Stimulated activated CD4-positive, alpha-beta T cell treated with anti-CD3 and anti-CD28 coated beads, Interleukin-12 subunit alpha, Interleukin-12 subunit beta, amount 100 ng/mL, for 24 hours (primary cell): ENCODE measurements around the gene PRUNE2.

Experiments used
- DNase-seq, 2 experiments: peaks; one replicate each; pipeline ENCODE4 v3.0.0-alpha.2; 2020; ENCODE audit warnings: low read depth in 2 of 2

The PRUNE2 gene

DNA sequence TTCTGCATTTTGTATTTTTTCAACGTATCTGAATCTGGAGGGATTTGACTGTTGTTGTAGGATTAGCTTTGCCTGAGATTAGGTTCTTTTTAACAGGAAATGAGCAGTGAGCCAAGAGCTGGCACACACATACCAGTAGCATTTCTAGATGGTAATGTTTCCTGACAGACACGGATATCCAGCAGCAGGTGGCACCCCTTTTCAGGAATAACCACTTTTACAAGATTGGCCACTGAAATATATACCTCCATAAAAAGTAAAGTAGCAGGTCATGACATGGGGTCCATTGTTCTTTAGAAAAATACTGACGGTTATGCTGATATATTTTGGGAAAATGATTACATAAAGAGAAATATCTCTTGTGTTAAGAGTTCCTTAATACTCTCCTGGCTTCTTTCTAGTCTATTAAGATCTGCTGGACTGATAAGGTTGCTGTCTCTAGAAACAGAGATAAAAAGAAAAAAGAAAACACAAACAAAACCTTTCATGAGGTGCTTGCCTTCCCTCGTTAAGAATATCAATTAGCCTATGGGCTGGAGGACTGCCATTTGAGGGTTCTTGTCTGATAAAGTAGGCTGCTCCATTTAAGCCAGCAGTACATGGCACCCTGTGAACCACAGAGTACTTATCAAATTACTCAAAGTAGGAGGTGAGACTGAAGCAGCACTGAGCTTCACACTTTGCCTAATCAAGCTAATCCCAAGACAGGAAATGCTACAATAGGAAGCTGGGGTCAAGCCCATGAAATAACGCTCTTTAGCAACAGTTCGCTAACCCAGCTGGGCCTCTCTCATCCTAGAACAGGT, 243.2 kb downstream of the PRUNE2 start:
- DNase-seq, result no peak

DNA sequence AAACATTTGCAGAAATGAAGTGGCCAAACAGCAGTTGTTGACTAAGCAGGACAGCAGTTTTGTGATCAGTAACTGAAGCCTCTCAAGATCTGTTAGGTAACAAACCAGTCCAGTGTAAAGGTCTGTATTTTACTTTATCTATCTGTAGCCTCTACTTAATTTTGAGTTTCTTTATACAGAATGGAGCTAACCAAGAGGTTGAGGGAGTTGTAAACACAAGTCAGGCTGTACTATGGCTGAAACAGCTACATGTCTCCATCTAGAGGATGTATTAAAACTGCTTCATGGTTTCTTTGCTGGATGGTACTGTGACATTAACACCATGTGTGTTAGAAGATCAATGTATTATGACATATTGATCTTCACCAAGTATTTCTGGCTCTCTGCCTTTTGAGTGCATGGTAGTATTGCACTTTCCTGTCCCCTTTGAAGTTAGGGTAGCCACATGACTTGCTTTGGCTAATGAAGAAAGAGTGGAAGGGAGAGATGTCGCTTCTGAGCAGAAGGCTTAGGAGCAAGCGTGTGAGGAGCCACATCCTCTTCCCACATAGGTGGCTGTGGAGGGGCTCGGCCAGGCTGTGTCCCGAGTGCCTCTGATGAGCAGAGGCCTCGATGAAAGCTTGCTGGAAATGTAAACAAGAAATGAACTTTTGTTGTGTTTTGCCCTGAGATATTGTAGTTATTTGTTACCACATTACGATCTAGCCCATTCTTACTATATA, 247.2 kb downstream of the PRUNE2 start:
- DNase-seq, result no peak

DNA sequence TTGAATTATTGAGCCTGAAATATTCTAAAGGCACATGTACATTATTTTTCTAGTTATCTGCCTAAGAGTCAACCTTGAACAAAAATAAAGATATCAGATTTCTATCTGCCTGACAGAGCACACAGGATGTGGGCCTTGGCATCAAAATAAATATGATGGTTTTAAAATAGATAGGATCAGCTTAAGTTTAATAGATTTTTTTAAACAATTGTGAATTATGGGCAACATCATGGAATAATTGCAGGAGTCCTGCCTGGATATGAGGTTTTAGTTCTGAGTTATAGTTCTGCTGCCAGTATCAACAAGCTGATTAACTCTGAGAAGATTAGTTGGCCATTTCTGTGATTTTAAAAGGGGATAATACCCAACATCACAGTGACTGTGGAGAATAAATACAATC, 248.6 kb downstream of the PRUNE2 start:
- DNase-seq, result no peak

DNA sequence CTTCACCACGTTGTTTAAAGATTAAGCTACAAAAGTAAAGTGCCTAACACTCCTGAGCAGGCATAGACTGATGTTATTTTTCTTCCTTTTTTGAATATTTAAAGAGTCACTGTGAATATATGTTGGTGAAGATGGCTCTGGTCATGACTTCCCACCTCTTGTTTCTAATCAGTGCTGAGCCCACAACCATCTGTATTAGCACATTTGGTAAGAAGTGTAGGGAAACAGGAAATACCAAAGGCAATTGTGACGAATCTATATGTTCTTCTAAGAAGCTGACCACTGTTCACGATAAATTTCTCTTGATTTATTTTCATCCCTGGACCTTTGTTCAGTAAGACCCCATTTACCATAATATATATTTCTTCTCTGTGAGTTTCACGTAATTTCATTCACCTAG, 249.9 kb downstream of the PRUNE2 start:
- DNase-seq, result no peak

DNA sequence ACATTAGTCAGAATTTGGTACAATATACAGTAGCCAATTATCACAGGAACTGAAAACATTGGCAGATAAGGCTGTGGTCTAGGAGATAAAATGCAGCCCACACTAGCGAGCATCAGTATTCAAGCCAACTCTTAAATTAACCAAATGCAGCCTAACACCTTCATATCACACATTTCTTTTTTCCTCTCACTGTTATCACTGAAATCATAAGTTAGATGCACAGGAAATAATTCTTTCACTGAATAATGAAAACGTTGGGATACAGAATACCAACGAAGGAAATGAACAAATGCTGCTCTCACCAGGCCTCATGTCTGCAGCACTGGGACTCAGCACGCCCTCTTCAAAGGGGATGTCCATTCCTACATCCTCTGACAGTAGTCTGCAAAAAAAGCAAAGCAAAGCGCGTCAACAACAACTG, 250.8 kb downstream of the PRUNE2 start:
- DNase-seq, result no peak

DNA sequence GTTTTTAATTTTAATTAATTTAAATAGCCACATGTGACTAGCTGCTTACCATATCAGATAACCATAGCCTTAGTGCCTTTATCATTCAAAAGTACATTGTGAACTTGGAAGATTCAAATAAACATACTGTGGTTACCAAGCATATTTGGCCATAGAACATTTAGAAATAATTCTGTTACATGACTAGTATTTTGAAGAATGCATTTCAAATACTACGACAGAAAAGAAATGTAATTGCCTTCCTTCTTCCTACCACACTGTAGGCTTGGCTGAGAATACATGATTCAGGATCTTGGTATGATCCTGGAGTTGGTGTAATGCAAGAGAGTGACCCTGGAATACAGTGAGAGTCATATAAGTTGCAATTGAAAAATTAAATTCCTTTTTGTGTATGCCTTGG, 251.3 kb downstream of the PRUNE2 start:
- no peak for DNase-seq

DNA sequence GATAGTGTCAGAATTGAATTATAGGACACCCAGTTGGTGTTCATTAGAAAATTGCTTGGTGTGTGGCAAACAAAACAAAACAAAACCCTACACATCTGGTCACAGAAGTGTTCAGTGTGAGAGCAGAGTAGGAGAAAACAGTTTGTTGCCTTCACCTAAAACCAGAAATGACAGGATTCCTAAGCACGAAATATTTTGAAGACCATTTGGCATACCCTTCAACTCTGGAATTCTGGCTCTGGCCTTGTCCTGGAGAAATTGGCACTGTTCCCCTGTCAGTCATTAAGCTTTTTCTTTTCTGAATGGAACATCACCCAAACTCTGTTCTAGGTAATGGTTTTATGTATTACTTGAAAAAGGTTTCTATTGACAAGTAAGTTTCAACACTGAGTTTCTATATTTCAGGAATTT, 251.9 kb downstream of the PRUNE2 start:
- DNase-seq, result no peak

DNA sequence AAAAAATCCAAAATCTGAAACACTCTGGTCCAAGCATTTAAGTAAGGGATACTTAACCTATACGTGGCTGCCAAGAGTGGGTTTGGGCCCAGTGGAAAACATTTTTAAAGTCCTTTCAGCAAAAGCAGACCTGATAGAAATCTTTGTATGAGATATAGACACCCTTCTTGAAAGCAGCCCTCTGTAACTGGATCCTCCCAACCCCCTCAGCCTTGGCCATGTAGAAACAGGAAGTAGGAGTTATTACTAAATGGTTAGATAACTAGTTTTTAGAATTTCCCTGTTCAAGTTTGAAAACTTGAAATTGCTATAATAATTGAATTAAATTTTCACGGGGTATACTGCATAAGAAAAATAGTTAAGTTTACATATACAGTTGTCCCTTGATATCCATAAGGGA, 253.0 kb downstream of the PRUNE2 start:
- DNase-seq, result no peak

DNA sequence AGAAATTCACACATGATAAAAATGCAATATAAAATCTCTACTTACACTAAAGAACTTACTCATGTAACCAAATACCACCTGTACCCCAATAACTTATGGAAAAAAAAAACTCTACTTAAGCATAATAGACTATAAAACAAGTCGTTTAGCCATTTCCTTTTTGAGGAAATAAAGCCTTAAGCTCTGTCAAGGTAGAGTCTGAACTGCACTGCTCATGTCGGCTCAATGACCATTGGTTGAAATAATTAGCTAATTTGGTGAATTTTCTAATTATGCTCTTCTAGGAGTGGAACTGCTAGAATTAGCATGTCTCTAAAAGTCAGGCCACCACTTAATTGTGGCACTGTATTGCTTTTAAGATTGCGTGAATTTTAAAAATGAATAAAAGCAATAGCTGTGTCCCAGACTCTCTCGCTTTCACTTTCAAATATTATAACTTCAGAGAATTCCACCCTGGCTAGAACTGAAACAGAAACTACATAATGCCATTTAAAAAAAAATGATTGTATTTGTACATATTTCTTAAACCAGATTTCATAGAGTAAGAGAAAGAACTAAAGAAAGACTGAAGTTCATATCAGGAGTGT, 254.7 kb downstream of the PRUNE2 start:
- no peak for DNase-seq

DNA sequence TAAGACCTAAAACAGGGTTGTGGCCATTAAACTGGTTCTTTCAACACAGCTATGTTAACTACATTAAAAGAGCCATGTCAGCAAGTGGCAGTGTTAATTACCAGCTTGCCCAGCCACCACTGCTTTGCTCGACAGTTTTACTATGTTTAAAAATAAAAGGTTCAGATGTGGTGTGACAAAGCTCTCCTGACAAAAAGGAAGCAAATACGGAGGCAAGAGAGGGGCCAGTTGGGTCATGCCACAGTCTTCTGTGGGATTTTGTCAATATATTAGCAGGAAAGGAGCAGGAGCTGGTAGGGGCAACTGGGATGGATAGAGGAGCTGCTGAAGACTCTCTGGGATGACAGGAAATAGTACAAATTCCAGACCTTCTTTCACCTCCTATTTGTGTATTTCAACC, 255.2 kb downstream of the PRUNE2 start:
- DNase-seq, result no peak

DNA sequence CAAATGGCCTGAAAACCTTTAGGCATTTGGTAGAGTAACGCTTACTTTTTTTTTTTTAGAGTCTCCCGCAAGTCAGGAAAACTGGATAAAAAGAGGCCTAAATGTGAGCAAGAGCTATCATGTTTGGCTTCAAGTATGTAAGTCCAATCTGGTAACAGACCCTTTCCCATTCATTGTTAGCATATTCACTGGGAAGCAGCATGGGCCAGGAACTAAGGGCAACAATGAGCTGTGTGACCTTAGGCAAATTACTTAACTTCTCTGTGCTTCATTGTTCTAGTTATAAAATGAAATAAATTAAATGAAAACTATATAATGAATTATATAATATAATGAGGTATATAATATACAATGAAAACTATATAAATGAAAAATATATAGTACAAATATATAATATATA, 256.0 kb downstream of the PRUNE2 start:
- no peak for DNase-seq

DNA sequence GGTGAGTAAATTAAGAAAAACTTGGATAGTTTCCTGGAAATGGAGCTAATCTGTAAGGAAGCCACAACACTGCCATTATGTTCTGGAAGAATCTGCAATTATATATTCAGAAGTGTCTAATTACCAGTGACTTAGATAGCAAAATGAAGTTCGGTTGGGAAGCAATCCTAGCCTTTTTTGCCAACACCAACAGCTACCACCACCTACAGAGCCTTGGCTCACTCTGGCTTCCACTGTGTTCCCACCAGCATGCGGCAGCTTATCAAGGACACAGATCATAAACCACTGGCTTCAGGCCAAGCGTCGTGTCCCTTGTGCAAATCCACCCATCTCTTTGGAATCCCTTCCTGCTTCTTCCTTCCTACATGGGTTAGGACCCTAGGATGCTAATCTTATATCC, 259.7 kb downstream of the PRUNE2 start:
- DNase-seq, result no peak

DNA sequence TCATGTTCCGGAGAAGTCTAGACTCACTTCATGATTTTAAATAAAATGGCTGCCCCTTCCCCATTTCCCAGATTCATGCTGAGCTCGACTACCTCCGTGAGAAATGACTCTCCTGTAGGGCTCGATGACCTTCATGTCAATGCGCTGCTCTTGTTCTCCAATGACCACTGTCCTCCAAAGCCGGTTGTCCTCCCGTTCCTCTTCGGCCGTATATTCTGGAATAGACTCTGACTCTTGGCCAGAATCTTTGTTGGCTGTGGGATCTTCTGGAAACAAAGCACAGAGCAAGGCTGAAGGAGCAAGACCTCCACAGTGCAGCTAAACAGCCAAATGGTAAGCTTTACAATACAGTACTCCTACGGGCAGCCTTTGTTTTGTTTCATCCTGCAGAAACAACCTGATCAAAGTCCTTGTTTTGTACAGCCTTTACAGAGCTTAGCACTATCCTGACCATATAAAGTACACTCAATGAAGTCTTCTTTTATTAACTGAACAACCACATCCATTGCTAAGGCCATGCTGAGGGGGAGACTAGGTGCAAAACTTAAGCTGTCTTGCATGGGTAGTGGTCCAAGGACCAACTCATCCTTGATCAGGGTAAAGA, 261.2 kb downstream of the PRUNE2 start:
- no peak for DNase-seq

DNA sequence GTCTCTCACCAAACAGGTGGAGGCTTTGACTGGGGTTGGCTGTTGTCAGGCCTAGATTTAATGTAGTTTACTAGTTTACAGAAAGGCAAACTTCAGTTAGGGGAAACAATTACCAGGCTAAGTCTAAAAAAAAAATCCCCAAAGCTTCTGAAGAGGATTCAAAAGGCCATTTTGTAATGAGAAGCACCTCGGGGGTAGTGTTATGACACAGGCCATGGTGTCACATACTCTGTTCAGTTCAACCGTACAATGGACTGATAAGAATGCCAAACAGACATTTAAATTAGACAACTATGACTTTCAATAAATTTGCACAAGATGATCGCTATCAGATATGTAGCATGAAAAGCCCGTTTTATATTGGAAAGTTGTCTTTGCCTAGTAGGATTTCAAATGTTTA, 261.7 kb downstream of the PRUNE2 start:
- DNase-seq, result no peak

DNA sequence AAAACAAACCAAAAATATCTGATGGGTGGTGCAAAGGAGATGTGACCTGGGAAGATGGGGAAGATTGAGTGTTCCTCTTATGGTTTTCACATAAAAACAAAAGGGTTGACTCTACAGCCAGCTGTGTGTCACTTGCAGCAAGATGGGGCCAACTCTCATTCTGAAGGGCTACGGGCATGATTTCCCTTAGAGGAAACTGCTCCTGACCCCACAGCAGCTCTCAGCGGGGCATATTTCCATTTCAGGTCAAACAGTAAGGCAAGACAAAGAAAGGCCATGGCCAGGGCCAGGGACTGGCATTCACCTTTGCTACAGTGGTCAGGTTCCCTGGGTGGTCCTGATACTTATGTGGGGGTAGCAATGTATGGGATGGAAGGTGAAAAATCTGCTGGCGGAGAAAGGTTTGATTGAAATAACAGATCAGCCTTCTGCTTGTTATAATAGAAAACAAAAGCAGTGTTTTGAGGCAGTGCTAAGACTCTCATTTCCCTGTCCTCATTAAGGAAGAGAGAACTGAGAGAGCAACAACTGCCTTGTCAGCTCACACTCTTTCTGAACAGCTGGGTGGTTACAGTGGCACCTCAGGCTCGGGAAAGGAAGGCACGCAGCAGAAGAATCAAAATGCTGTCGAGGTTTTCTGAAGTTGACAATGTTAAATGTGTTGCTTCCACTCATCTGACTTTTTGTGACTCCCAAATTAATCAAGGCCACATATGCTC, 262.4 kb downstream of the PRUNE2 start:
- no peak for DNase-seq

DNA sequence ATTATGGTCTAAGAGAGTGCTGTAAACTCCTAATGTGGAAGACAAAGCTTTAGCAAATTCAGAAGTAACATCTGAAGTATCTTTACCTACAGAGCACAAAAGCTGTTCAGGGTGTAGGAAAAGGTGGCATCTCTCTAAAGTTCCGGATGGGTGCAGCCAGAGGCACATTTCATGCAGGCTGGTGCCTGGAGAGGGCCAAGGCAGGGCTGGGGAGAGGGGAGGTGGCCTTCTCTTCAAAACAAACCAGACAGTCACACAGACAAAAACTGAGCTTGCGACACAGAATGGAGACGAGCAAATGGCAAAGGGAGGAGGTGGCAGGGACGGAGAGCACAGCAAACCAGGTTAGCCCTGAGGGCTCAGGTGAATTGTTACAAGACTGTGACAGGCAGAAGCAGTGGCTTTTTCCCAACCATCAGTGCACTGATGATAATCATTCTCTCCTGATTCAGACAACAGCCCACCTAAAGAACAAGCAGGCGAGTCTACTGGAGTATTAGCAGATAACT, 263.2 kb downstream of the PRUNE2 start:
- DNase-seq, result no peak

DNA sequence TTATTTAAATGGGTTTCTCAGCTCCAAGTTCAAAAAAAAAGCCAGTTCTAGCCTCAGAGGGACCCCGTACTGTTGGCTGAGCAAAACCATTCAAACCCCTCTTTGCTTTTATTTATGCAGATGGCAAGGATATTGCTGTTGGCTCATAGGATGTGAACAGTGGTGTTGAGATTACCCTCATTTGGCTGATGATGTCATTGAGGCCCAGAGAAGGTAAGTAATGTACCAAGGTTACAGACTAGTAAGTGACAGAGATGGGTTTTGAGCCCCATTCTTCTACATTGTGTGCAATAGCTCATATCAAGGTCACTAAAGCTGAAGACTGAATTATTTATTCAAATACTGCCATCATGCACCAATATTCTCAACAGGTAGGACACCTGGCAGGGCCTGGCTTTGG, 263.8 kb downstream of the PRUNE2 start:
- no peak for DNase-seq

DNA sequence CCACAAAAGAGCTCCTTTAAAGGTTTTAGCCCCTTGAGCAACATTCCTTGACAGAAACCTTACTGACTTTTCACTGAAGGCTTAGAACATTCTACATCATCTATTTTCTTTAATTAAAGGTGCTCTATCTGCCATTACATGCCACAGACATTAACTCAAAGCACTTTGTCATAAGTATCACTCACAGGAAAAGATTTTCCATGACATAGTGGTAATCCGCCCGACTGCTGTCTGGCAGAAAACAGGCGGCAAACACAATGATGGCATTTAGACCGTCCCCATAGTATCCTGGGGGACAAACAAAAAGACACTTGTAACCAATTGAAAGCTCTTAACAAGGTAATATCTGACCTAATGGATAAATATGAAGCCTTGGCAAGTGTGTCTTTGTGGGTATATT, 267.9 kb downstream of the PRUNE2 start:
- no peak for DNase-seq

DNA sequence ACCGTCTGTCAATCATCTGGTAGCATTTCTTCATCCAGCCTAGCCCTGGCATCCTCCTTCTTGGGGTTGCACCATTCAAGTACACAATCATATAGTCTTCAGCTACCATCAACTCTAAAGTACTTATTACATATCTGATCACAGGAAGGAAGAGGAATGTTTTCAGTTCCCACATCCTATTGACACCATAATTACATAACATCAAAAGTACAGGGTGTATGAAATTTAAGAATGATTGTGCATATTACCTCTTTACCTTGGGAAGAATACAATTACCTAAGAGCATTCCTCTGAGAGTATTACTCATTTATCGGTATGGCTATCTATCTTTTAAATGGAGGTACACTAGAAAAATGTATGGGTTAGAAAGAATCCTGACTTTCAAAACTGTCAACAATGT, 268.5 kb downstream of the PRUNE2 start:
- no peak for DNase-seq

DNA sequence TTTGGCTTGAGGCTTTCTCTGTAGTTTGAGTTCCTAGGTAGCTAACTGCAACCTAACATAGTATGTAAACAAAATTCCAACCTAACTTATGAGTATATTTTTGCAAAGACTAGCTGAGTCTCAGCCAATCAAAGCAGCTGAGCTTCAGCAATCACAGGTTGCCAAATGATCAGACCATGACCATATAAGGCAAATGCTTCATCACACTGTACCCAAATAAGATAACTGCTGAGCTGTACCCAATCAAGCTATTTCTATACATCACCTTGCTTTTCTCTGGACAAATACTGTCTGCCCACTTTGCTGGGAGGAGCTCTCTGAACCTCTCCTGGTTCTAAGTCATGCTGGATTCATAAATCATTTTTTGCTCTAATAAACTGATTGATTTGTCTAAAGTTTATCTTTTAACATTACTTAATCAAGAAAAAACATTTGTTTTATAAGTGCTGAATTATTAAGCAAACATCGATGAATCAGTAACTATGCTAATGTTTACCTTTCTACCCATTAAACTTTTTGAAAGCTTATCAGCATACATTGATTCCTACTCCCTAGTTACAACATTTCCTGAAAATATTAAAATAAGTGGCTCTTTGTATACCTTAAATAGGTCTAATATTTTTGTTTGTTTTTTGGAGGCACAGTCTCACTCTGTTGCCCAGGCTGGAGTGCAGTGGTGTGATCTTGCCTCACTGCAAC, 271.4 kb downstream of the PRUNE2 start:
- no peak for DNase-seq

DNA sequence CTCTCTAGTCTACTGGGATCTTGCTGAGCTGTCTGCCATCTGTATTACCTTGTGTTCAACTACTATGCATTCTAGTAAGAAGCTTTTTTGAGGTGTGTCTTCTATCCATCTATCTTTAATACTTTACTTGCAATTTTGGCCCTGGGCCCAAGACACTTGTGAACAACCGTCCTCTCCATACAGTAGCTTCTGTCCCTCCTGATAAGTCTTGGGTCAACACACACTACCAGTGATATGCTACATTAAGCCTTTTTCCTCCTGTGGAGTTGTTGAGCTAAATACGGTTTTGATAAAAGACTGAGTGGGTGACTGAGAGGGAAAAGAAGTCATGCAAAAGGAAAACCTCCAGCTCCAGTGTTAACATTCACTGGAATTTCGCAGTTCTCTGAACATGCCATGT, 275.0 kb downstream of the PRUNE2 start:
- no peak for DNase-seq
